NCI-H510A treated with DMSO at 0.1 percent for 48 hours (cell line): ENCODE measurements around the gene VAMP3.
"Not testable (repeated sequence)": the region's sequence is repeated elsewhere in the genome, so short reads cannot be mapped to it uniquely, and the experiment has no call there.

Experiments
- DNase-seq: peaks from one replicate; lab custom pipeline; 2025; lab: John Stamatoyannopoulos, UW

The VAMP3 gene

DNA sequence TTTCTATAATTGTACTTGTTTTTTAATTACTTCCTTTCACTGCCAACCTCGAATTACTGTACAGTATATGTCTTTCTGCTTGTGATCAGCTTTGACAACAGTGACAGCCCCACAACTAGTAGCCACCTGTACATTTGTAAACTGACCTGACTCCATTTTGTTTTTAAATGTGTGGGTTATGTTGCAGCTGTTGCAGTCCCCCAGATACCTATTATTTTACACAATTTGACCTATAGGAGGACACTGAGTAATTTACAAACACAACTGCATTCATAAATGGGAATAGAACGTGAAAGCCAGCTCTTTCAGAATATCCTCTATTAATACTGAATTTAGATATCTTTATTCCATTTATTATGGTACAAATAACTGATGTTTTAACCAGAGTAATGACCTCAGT lies 2.5 kb upstream of the VAMP3 start:
- DNase-seq: no peak

DNA sequence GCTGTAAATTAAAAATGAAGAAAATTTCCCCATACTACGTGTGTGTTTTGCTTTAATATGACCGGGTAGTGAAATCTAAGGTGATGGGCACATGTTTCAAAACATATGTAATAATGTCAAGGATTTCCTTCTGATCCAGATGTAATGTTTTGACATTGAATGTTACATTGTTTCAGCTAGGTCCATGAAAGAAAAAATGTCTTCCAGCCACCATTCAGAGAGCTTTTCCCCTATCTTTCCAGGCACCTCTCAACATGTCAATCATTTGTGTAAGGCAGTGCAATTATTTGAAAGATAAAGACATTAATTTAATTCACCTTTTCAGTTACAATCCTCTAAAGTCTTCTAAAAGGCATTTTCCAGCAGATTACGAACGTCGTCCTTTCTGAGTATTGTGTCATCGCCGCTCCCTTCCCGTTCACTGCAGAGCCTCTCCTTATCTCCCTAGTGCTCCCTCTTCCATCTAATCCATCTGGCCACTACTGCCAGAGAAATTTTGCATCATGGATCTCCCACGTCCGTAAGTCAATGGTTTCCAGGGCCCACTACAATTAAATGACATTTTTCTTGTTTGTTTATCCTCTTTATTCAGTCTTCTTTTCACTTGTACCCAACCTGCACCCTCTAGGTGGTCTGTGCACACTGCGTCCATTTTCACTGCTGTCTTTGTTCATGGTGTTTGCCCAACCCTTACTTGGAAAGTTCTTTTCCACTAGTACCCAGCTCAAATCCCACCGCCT lies 1.3 kb upstream of the VAMP3 start:
- no peak for DNase-seq

DNA sequence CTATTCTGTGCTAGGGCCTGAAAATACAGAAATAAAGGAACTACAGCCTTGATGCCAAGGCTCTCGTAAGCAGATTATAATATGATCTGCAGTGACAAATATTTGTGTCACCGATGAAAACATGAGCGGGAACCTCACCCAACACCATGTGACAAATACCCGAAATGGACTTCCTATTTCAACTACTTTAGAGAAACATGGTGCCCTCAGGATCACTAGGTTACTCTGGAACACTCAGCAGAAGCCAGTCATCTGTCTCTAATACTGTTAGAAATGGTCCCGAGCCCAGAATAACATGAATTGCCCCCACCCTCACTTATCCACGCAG lies 463 bp upstream of the VAMP3 start:
- peak; percentile 81 for DNase-seq

DNA sequence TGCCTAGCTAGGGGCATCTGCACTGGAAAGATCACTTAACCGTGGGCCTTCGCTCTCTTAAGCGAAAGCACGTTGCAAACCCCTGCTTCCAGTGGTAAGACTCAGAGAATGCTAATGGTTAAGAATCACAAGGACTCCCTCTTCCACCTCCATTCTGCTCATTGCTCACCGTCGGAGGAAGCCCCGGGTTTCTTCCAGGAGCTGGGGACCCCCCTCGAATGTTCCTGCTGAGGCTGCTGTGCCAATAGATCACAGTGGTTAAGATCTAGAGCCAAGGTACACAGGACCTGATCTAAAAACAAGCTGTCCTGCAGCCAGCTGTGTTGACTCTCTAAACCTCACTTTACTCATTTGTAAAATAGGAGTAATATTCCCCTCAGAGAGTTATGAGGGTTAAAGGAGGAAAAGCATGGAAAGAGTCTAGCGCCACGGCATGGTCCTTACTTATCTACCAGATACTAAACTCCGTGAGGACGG lies 765 bp downstream of the VAMP3 start:
- DNase-seq: no peak

DNA sequence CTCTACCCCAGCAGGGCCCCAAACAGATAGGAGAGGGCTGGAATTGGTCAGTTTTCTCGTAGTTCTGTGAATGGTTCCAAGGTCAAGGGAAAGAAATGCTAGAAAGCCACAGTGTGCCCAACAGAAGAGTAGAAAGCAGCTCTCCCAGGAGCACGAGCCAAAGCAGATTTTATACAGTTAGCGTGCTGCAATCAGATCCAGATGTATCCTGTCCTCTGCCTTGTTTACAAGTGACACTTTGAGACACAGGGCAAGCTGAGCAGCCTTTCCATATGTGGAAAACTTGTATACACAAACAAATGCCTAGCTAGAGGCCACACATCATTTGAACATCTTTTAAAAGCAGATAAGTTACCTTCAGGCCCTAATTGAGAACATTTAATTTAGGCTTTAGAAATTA lies 6.5 kb downstream of the VAMP3 start:
- DNase-seq: no peak

DNA sequence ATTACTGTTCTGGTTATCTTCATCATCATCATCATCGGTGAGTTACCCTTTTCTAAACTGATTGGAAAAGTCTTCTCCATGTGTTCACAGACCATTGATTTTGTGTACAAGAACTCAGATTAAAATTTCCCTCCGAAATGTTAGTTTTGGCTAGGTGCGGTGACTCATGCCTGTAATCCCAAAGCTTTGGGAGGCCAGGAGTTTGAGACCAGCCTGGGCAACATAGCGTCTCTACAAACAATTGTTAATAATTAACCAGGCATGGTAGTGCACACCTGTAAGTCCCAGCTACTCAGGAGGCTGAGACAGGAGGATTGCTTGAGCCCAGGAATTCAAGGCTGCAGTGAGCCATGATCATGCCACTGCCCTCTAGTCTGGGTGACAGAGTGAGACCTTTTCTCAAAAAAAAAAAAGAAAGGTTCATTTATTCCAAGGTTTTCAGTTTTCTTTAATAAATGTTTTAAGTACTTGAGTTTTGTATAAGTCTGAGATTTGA lies 7.1 kb downstream of the VAMP3 start:
- DNase-seq: no peak

DNA sequence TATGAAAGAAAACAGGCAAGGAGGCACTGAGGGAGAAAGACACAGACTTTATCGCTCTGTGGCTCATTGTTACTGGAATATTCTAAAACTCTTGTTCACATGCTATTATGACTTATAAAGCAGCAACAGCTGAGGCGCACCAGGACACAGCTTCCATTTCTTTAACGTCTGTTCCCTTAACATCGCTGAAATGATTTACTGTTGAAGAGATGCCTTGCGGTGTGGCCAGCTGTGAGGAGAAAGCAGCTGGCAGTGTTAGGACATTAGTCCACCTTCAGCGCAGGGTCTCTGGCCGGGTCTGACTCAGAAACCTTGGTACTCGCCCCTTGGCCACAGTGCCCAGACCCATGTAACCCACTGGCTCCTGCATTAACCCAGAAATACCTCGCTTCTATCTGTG lies 9.9 kb downstream of the VAMP3 start:
- no peak for DNase-seq

DNA sequence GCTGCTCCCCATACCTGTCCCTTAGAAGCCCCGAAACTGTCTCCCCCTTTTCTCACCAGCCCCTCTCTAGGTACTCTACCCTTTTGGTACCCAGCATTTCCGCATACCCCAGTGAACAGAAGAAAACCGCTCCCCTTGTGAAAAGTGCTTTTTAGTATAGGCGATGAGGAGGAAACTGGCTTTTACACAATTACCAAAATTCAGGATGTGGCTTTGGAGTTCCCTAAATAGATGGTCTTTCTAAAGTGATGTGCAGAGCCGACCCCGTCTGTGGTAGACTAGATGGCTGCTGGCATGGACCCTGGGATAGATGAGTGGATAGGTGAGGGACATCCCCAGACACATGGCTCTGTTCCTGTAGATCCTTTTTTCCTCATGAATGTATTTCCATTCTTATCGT lies 10.4 kb downstream of the VAMP3 start:
- DNase-seq: no peak

DNA sequence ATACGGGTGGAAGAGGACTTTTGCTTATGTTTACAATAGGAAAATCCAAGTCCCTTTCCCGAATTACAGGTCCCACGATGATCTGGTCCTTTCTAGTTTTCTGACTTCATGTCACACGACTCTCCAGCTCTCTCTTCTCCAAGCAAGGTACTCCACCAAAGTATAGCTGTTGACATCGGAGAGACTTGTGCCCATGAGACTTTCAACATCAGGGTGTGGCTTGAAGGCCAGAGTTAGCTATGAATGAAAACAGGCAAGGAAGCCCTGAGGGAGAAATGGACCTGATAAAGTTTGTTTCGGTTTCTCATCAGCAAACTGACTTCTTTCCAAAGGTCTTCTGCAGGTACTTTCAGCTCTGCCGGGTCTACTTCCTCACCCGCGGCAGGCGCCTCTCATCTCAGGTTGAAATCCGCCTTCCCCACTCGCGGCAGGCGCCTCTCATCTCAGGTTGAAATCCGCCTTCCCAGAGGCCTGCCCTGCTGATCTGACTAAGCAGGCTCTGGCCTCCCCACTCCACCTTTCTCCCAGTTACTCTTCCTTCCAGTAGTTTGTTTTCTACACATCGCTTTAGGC lies 10.9 kb downstream of the VAMP3 start:
- DNase-seq: no peak

DNA sequence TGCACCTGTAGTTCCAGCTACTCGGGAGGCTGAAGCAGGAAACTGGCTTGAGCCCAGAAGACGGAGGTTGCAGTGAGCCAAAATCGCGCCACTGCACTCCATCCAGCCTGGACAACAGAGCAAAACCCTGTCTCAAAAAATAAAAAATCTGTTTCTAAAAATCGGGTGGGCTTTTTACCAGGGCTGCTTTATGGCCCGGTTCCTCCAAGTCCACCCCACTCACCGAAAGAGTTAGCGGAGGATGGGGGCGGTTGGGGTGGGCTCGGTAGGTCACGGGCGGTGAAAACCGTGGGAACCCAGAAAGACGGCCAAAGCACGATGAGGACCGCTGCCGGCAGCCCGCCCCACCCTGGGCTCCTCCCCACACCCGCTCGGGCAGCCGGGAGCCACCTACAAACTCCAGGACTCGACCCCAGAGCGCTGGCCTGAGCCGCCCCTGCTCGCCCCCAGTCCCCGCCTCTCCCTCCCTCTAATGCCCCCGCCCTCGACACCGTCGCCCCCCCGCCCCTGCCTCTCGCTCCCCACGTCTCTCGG lies 12.1 kb downstream of the VAMP3 start:
- peak; percentile 95 for DNase-seq

DNA sequence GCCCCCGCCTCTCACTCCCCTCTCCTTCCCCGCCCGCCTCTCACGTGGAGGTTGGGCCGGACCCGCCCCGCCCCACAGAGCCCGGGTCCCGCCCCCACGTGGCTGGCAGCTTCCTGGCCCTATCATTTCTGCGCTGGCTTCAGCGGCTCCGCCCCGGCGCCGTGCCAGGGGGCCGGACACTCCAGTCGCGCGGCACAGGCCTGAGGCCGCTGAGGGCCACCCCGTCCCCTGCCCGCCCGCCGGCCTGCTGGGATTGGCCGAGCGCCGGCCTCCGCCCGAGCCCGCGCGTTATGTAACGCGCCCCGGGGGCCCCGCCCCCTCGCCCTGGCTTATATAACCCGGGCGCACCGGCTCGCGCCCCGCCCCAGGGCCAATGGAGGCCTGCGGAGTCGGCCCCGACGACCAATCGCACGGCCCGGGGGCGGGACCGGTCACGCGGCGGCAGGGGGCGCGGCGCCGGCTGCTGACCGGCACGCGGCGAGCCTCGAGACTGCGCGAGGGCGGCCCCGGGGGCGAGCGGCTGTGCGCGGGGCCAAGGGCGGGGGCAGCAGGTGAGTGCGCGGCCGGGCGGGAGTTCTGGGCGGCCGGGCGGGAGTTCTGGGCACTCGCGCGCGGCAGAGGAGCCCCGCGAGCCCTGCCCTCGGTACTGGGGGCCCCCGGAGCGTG lies 12.9 kb downstream of the VAMP3 start, which contains the start of gene PER3:
PER3 (plus strand) TSS at position 466 of the 666 bp plus-strand sequence. CDS start 587 bp downstream, outside the sequence.
- DNase-seq: peak; percentile 100

DNA sequence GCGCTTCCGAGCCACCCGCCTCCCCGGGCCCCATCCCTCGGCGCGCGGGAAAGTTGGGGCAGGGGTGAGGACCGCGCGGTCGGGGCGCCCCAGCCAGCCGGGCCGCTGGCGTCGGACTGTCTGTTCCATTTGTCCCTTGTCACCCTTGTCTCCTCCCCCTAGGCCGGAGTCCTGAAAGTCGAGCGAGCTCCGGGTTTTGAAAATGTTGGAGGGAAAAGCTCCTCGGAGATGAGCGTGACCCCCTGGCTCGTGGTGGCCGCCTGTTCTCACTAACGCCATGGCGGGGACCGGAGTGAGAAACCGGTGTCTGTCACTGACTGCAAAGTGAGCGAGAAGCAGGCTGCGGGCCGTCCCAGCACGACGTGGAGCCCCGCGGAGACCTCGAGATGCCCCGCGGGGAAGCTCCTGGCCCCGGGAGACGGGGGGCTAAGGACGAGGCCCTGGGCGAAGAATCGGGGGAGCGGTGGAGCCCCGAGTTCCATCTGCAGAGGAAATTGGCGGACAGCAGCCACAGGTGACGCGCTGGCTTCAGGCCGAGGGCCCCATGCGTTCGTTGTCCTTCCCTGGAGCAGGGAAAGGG lies 13.5 kb downstream of the VAMP3 start:
- peak; percentile 72 for DNase-seq

DNA sequence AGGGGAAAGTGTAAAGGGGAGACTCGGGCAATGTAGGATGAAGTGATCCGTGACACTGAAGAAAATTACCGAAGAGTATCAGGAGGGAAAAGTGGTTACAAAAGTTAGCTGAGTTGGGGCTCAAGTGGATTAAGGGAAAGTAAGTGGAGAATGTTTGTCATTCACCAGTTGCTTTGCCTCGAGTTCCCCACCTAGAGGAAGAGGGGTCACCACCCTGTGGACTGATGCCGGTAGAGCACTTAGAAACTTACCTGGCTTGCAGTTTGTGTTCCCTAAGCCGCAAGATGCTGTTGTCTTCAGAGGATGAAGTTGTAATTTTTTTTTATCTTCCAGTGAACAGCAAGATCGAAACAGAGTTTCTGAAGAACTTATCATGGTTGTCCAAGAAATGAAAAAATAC lies 14.0 kb downstream of the VAMP3 start:
- peak; percentile 45 for DNase-seq

DNA sequence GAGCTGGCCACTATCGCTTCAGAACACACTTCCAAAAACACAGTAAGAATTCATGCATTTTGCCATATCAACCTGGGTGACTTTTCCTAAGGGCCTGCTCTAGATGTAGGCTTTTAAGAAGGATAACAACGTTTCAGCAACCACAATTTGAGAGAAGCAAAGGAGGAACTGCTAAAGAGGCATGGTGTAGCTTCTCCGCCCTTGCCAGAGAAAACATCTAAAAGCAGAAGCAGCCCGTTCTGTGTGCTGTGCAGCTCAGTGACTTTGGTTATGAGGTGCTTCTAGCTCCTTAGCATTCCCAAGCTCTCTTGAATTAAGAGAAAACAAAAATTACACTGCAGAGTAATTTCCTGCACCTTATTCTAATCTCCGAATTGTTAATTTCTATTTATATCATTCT lies 15.7 kb downstream of the VAMP3 start:
- no peak for DNase-seq

DNA sequence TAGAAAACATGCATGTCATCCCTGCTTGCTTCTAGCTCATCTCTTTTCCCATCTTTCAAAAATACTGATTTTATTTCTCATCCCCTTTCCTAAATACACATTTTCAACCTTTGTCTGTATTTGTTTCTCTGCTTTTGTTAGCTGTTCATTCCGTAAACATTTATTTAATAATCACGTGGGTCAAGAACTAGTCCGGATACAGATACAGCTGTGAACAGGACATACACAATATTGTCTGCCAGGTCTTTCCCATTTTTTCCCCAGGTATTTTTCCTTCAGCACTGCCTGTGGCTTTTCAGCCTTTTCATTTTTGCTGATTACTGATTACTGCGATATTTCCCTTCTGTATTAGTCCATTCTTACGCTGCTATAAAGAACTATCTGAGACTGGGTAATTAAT lies 18.7 kb downstream of the VAMP3 start:
- no peak for DNase-seq

DNA sequence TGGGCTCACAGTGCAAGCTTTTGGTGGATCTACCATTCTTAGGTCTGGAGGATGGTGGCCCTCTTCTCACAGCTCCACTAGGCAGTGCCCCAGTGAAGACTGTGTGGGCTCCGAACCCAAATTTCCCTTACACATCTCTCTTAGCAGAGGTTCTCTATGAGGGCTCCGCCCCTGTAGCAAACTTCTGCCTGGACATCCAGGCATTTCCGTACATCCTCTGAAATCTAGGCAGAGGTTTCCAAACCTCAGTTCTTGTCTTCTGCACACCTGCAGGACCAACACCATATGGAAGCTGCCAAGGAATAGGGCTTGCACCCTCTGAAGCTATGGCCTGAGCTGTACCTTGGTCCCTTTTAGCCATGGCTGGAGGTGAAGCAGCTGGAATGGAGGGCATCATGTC lies 19.9 kb downstream of the VAMP3 start:
- DNase-seq: not testable (repeated sequence)

DNA sequence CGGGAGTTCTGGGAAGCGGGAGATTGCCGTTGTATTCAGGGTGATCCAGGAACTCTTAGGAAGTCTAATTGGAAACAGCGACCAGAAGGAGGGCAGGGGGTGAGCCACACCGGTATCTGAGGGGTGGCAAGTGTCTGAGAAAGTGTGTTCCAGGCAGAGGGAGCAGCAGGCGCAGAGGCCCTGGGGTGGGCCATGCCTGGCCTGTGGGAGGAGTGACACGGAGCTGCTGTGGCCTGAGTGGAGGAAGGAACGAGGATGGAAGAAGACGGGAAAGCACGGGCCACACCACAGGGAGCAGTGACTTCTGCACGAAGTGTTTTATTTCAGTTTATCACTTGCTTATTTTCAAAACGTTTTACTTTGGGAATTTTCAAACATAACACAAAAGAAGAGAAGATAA lies 24.3 kb downstream of the VAMP3 start:
- DNase-seq: no peak

DNA sequence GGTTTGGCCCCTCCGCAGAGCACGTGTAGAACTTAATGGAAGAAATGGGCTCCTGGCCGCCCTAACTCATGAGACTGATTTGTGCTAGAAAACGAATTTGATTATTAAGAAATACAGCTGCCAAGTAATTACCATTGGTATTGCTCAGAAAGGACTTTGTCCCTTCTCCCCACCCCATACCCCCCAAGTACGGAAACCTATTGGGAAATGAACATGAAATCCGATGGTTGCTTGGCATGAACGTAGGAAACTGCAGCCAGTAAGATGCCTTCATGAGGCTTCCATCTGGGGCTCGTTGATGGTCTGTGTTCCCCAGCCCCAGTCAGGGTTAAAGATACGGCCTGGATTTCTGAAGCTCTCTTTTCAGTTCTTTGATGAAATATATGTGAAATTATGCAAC lies 34.4 kb downstream of the VAMP3 start:
- no peak for DNase-seq

DNA sequence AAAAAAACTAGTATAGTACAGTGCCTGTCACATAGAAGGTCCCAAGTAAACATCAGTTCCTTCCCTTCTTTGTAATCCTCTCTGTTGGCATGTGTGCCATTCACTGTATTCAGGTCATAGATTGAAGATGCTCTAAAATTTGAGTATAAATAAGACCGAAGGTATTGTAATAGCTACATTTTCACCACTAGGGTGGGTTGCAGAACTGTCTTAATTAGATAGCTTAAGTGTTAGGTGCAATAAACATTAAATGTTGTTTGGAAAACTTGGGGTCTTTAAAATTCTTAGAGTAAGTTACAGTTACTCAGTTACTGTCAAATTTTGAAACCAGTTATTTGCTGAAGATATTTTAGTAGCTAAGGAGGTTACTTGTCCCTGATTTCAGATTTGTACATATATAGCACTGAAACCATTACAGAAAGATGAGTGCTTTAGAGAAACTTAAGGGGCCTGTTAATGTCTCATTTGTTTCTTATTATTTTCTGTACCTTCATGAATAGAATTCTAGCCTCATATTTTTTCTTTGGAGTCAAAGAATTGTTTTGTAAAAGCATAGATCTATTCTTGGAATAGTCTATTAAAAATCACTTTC lies 37.3 kb downstream of the VAMP3 start:
- peak; percentile 73 for DNase-seq

DNA sequence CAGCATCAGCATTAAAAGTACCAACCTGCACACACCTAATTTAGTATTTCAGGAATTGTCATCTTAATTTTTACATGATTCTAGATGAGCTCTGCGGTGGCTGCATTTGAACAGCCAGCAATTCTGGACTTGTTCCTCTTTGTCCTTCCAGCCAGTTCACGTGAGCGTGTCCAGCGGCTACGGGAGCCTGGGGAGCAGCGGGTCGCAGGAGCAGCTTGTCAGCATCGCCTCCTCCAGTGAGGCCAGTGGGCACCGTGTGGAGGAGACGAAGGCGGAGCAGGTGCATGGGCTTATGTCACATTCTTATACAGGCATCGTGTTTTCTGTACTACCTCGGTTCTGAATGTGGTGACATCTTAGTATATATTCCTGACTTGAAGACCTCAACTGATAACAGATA lies 38.6 kb downstream of the VAMP3 start:
- DNase-seq: no peak

DNA sequence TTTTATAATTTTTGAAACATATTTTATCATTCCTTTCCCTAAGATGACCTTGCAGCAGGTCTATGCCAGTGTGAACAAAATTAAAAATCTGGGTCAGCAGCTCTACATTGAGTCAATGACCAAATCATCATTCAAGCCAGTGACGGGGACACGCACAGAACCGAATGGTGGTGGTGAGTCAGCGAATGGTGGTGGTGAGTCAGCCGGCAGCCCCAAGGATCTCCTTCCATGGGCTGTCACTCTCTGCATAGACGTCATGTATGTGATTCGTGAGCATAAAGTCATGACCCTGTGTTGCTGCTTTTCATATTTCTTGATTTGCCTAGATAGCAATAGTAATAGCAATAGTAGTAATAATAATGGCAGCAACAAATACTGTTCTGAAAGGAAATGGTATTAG lies 39.3 kb downstream of the VAMP3 start:
- no peak for DNase-seq

DNA sequence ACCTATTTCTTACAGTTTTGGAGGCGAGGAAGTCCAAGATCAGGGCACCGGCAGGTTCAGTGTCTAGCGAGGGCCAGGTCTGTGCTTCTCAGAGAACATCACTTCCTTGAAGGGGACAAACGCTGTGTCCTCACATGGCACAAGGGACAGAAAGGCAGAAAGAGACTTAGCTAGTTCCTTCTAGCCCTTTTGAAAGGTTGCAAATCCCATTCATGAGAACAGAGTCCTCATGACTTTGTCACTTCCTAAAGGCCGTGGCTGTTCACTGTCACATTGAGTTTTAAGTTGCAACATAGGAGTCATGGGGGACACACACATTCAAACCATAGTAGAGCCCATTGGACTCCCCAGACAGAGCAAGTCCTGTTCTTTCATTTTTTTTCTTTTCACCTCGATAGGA lies 40.4 kb downstream of the VAMP3 start:
- no peak for DNase-seq
